ENCODE results near the gene SNAP29.

Gene SNAP29

GRCh38 chr22:20918663-20919218, 59.9 kb downstream of the SNAP29 start:
- peak overlapping the region; percentile 100 for H3K4me3 ChIP-seq (ENCODE audit: control insufficient read depth, low read depth, low read length)
- TF ChIP-seq, protein P1, sequence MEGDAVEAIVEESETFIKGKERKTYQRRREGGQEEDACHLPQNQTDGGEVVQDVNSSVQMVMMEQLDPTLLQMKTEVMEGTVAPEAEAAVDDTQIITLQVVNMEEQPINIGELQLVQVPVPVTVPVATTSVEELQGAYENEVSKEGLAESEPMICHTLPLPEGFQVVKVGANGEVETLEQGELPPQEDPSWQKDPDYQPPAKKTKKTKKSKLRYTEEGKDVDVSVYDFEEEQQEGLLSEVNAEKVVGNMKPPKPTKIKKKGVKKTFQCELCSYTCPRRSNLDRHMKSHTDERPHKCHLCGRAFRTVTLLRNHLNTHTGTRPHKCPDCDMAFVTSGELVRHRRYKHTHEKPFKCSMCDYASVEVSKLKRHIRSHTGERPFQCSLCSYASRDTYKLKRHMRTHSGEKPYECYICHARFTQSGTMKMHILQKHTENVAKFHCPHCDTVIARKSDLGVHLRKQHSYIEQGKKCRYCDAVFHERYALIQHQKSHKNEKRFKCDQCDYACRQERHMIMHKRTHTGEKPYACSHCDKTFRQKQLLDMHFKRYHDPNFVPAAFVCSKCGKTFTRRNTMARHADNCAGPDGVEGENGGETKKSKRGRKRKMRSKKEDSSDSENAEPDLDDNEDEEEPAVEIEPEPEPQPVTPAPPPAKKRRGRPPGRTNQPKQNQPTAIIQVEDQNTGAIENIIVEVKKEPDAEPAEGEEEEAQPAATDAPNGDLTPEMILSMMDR (IDR thresholded peaks at IDR 0.05; ENCODE audit: control insufficient read depth, insufficient read depth, low read depth, low read length, missing control alignments), result no peak
- DNase-seq (ENCODE audit: low read depth), result no peak

DNA sequence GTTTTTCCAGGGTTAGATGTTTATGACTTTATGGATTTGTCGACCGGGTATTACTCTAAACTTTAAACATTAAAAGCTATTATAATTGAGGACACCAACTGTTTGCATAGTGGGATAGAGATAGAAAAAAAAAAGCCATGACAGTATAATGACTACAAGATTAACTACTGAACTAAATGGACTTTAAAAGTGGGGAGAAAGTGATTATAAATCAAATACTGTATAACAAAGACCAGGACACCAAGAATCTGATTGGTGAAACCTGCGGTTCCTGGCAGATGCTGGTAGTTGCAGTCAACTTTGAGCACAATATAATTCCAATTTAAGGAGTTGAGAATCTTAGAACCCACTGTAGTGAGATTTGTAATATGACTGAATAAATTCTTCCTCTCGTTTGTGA, 60.9 kb downstream of the SNAP29 start:
- no peak for DNase-seq (ENCODE audit: low read depth)
- TF ChIP-seq, protein P1 (IDR thresholded peaks at IDR 0.05; ENCODE audit: control insufficient read depth, insufficient read depth, low read depth, low read length, missing control alignments), result no peak
- H3K4me3 ChIP-seq (ENCODE audit: control insufficient read depth, low read depth, low read length), result peak overlapping the region; percentile 100

GRCh38 chr22:20920881-20921203, 62.0 kb downstream of the SNAP29 start:
- no peak overlapping the region for H3K4me3 ChIP-seq (ENCODE audit: control insufficient read depth, low read depth, low read length)
- TF ChIP-seq, protein P1 (IDR thresholded peaks at IDR 0.05; ENCODE audit: control insufficient read depth, insufficient read depth, low read depth, low read length, missing control alignments), result no peak
- DNase-seq (ENCODE audit: low read depth), result no peak

- TF ChIP-seq, protein P1 (IDR thresholded peaks at IDR 0.05; ENCODE audit: control insufficient read depth, insufficient read depth, low read depth, low read length, missing control alignments), result no peak
- DNase-seq (ENCODE audit: low read depth), result no peak
- no peak overlapping the region for H3K4me3 ChIP-seq (ENCODE audit: control insufficient read depth, low read depth, low read length)
Measured at GRCh38 chr22:20922141-20922751, 63.4 kb downstream of the SNAP29 start.

GRCh38 chr22:20926243-20926642, 67.4 kb downstream of the SNAP29 start:
- no peak for DNase-seq (ENCODE audit: low read depth)
- H3K4me3 ChIP-seq (ENCODE audit: control insufficient read depth, low read depth, low read length), result no peak overlapping the region

GRCh38 chr22:20927940-20928572, 69.2 kb downstream of the SNAP29 start:
- TF ChIP-seq, protein P1 (IDR thresholded peaks at IDR 0.05; ENCODE audit: control insufficient read depth, insufficient read depth, low read depth, low read length, missing control alignments), result no peak
- no peak for DNase-seq (ENCODE audit: low read depth)
- H3K4me3 ChIP-seq (ENCODE audit: control insufficient read depth, low read depth, low read length), result no peak overlapping the region

More at GRCh38 chr22:20926243-20926642, 67.4 kb downstream of the SNAP29 start:
- TF ChIP-seq, protein P1 (IDR thresholded peaks at IDR 0.05; ENCODE audit: control insufficient read depth, insufficient read depth, low read depth, low read length, missing control alignments), result no peak

All from AG09309 (cell line).